ENCODE measurements around the gene PON2. TPM values are rescaled to one million over a fixed set of nuclear protein-coding genes. Genes with fewer than 3 reads are reported as not detected.
A peak's percentile ranks its signal among the peaks of the same experiment; 100 is the strongest.

Gene PON2
- total RNA-seq, 1 donor, result 52.5 TPM

DNA sequence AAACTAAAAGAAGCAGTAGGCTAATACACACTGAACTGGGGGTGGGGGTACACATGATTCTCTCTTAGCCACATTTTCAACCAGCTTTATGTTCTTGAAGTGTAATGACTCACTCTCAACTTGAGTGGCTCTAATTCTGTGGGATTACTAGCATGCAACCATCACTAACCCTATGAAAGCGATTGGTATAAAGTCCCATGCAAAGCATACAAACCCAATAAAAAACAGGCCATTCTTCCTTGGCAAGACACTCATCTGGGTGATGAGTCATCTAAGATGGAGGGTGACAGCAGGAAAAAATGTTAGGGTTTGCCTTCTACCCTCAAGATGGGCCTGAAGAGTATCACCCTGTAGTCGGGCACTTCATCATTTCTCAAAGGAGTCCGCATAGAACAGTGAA, 23.8 kb downstream of the PON2 start:
- TF ChIP-seq, protein P1, sequence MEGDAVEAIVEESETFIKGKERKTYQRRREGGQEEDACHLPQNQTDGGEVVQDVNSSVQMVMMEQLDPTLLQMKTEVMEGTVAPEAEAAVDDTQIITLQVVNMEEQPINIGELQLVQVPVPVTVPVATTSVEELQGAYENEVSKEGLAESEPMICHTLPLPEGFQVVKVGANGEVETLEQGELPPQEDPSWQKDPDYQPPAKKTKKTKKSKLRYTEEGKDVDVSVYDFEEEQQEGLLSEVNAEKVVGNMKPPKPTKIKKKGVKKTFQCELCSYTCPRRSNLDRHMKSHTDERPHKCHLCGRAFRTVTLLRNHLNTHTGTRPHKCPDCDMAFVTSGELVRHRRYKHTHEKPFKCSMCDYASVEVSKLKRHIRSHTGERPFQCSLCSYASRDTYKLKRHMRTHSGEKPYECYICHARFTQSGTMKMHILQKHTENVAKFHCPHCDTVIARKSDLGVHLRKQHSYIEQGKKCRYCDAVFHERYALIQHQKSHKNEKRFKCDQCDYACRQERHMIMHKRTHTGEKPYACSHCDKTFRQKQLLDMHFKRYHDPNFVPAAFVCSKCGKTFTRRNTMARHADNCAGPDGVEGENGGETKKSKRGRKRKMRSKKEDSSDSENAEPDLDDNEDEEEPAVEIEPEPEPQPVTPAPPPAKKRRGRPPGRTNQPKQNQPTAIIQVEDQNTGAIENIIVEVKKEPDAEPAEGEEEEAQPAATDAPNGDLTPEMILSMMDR (IDR thresholded peaks at IDR 0.05; ENCODE audit: insufficient read depth, low read length), result no peak
- DNase-seq (ENCODE audit: low read depth), result no peak

DNA sequence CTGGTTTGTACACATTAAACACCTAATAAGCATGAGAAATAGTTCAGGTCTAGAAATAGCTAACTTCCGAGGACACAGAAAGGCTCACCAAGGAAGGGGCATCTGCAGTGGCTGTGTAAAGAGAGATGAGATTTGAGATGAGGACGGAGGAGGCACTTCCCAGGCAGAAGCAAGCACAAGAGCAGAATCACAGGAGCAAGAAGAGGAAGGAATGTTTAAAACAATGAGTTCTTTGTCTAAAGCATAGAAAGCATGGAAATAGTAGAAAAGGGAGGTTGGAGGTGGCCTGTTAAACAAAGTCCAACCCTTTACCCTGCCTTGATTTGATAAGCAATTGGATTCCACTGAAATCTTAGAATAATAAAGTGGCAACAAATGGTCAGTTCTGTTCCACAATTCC, 27.1 kb downstream of the PON2 start:
- DNase-seq (ENCODE audit: low read depth), result no peak

More for the DNA sequence above, 23.8 kb downstream of the PON2 start:
- no peak overlapping the region for H3K4me3 ChIP-seq (ENCODE audit: low read depth, low read length)

DNA sequence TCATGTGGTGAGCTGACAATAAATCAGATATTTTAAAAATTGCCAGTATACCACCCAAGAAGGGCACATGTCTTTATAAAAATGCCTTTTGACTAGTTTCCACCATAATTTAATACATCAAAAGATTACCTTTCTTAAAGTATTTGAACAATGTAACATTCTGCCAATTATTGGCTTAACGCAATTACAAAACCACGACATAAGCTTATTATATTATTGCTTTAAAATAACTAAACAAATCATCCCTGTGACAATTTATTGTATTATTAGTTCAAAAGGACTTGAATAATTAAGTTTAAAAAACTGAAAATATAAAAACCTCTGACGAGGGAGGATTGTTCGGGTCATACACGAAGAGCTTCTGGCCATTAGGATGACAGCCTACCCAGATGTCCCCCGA, 29.0 kb downstream of the PON2 start:
- TF ChIP-seq, protein P1 (IDR thresholded peaks at IDR 0.05; ENCODE audit: insufficient read depth, low read length), result no peak
- no peak for DNase-seq (ENCODE audit: low read depth)
- no peak overlapping the region for H3K4me3 ChIP-seq (ENCODE audit: low read depth, low read length)

More for the DNA sequence above, 27.1 kb downstream of the PON2 start:
- H3K4me3 ChIP-seq (ENCODE audit: low read depth, low read length), result no peak overlapping the region
- TF ChIP-seq, protein P1 (IDR thresholded peaks at IDR 0.05; ENCODE audit: insufficient read depth, low read length), result no peak

DNA sequence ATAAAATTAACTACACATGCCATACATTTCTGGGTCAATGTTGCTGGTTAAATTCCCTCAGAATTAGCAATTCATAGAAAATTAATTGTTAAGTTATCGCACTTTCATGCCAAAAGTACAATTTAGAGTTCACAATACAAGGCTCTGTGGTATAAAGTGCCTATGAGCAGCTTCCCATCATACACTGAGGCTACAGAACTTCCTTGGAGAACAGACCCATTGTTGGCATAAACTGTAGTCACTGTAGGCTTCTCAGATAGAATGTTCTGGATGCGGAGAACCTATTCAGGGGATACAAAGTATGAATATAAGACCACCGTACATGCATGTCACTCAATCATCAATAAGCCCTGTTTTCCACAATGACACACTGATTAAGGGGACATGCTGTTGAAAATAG, 29.6 kb downstream of the PON2 start:
- no peak overlapping the region for H3K4me3 ChIP-seq (ENCODE audit: low read depth, low read length)
- TF ChIP-seq, protein P1 (IDR thresholded peaks at IDR 0.05; ENCODE audit: insufficient read depth, low read length), result no peak
- no peak for DNase-seq (ENCODE audit: low read depth)

DNA sequence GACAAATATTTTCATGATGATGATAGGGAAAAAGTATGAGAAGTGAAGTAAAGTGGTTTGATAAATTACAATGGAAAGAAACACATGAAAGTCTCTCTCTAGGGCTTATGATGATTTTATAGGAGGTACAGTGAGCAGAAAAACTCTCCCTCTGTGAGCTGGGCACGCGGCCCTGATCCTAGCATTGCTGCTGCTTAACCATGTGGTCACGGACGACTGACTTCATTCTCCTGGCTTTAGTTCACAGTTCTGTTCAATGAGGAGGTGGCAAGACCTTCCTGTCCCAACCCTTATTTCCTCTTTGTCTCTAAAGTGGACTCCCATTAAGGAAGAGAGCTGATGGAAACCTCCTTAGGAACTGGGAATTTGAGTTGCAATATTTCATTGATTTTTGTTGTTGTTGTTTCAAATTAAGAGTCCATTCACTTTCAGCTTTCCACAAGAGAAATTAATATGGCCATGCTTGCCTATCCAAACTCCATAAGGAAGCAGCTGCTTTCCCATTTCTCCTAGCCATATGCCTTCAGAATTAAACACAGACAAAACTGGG, 30.4 kb downstream of the PON2 start:
- H3K4me3 ChIP-seq (ENCODE audit: low read depth, low read length), result no peak overlapping the region
- TF ChIP-seq, protein P1 (IDR thresholded peaks at IDR 0.05; ENCODE audit: insufficient read depth, low read length), result no peak
- peak; percentile 13 for DNase-seq (ENCODE audit: low read depth)

DNA sequence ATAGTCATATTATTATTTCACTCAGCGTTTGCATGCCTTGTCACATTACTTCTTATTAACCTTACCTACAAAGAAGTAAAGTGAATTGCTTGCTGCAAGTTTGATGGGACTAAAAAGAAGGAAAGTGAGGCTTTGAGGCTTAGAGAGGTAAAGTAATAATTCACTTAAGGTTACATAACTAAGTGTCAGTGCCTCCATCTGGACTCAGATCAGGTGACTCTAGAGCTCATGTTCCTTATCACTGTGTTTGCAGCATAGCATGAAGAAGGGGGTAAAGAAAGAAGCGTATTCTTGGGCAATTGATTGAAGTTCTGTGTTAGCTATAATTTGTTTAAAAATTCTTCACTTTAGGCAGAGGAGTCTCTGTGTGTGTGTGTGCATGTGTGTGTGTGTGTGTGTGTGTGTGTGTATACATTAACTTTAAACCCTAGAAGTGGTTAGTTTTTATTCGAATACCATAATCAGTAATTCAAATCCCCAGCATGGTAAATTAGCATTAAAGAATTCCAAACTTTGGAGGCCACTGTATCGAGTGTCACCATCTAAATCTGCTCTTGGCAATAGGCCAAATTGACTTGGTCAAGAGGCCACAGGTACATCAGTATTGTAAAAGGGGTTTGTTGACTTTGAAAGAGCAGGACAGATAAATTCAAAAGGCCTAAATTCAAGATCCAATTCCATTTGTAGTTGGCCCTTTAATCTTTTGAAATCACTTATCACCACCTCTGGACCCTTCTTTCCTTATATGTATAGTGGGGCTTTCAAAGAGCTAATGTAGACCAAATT, 36.5 kb downstream of the PON2 start:
- DNase-seq (ENCODE audit: low read depth), result no peak
- H3K4me3 ChIP-seq (ENCODE audit: low read depth, low read length), result no peak overlapping the region
- TF ChIP-seq, protein P1 (IDR thresholded peaks at IDR 0.05; ENCODE audit: insufficient read depth, low read length), result no peak
